ENCODE results near the gene PLCB4. TPM values are rescaled to one million over a fixed set of nuclear protein-coding genes. Genes with fewer than 3 reads are reported as not detected.

Gene PLCB4
- total RNA-seq, 1 donor from 2014 or later = not detected

DNA sequence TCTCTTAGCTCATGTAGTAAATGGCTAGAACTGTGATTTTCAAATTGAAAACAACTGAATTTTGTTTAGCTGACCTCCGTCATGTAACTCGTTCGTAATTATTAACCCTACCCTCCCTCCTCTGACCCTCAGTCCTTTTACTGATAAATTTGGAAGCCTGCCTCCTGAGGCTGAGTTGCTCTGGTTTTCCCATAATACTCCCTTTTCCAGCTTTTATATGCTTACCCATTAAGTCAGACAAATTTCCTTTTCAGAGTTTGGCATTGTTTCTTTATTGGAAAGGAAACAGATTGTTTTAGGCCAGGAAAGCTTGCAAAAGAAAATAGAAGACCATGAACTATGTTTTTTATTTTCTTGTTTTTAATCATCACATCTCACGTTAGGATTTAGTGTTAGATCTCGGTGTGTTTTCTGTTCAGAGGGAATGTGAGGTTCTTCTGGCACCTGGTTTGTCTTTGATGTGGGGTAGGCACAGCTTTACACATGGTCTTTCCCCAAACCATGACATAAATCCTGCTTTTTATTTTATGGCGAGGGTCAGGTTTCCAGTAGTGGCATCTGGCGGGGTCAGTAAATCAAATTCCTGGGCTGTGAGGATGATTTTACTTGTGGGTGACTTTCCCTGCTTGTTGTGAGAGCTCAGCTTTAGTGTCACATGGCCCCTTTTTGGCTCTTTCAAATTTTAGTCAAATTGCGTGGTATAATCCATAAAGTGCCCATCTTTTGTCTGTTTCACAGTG lies 24.5 kb downstream of the PLCB4 start:
- H3K4me1 Mint-ChIP-seq (ENCODE audit: low read depth) = no peaks in the 10 kb centered on the region
- H3K4me3 Mint-ChIP-seq (ENCODE audit: low read depth) = no peak overlapping the region
- intact Hi-C loops (cut with micrococcal nuclease) = no loop called here
- H3K27ac Mint-ChIP-seq = no peak overlapping the region
- no peaks in the 10 kb centered on the region for H3K9me3 Mint-ChIP-seq
- no peaks in the 10 kb centered on the region for H3K36me3 Mint-ChIP-seq (ENCODE audit: low read depth)
- H3K27me3 Mint-ChIP-seq (ENCODE audit: low read depth) = no peaks in the 10 kb centered on the region
- DNase-seq (ENCODE audit: low spot score) = no peak

DNA sequence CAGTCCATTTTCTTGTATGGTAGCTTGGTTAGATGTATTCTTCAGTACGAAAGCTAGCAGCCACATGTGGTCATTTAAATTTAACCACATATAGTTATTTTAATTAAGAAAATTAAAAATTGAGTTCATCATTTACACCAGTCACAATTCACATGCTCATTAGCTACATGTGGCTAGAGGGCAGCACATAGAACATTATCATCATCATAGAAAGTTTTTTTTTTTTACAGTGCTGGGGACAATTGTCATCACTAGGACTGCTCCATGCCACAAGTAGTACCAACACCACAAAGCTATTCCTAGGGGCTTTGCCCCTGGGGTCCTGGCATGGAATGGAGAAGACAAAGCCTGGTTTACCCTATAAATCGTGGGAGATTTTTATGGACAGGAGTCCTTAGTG lies 30.5 kb downstream of the PLCB4 start:
- Mint-ChIP-seq H3K4me3 (ENCODE audit: low read depth) (no peak overlapping the region), H3K9me3 (no peaks in the 10 kb centered on the region), H3K27ac (no peak overlapping the region), H3K4me1 (ENCODE audit: low read depth) (no peaks in the 10 kb centered on the region), H3K36me3 (ENCODE audit: low read depth) (no peaks in the 10 kb centered on the region), H3K27me3 (ENCODE audit: low read depth) (no peaks in the 10 kb centered on the region)
- DNase-seq (ENCODE audit: low spot score) = no peak
- intact Hi-C loops (cut with micrococcal nuclease) = no loop called here

DNA sequence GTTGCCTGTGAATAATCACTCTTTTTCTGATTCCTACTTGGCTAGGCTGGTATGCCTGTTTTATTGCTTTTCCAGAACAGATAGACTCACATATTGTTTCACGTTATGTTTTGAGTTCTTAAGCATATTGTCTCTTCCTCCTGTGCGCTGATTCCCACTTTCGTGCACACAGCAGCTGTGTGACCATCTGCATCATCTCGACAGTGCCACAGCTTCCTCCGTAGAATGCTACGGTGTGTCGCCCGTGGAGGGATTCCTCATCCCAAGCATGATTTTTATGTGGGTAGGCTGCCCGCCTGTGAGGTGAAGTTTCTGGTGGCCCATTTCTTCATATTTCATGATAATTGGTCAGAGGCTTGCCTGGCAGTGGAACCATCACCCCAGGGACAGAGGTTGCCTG lies 31.8 kb downstream of the PLCB4 start:
- no peak for DNase-seq (ENCODE audit: low spot score)
- no peaks in the 10 kb centered on the region for H3K4me1 Mint-ChIP-seq (ENCODE audit: low read depth)
- H3K9me3 Mint-ChIP-seq = no peaks in the 10 kb centered on the region
- no peak overlapping the region for H3K4me3 Mint-ChIP-seq (ENCODE audit: low read depth)
- intact Hi-C loops (cut with micrococcal nuclease) = no loop called here
- H3K36me3 Mint-ChIP-seq (ENCODE audit: low read depth) = no peaks in the 10 kb centered on the region
- no peaks in the 10 kb centered on the region for H3K27me3 Mint-ChIP-seq (ENCODE audit: low read depth)
- H3K27ac Mint-ChIP-seq = no peak overlapping the region

DNA sequence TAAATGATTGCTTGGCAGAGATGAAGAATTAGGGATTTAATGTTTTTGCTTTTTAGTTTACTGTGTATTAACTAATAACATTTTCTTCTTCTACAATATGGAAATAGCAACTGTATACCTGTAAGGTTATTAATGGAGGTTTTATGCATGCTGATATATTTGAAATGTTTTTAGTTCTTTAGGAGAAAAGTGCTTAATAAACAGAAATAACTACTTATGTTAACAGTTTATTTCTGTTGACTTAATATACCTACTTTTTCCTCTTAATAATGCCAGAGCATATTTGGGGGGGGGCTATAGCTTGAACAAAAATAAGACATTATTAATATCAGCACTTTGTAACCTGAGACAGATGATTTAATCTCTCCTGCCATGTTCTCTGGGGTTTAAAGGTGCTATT lies 33.6 kb downstream of the PLCB4 start:
- H3K9me3 Mint-ChIP-seq = no peaks in the 10 kb centered on the region
- no peak overlapping the region for H3K4me3 Mint-ChIP-seq (ENCODE audit: low read depth)
- no peaks in the 10 kb centered on the region for H3K4me1 Mint-ChIP-seq (ENCODE audit: low read depth)
- intact Hi-C loops (cut with micrococcal nuclease) = no loop called here
- no peaks in the 10 kb centered on the region for H3K36me3 Mint-ChIP-seq (ENCODE audit: low read depth)
- H3K27me3 Mint-ChIP-seq (ENCODE audit: low read depth) = no peaks in the 10 kb centered on the region
- no peak overlapping the region for H3K27ac Mint-ChIP-seq
- DNase-seq (ENCODE audit: low spot score) = no peak

DNA sequence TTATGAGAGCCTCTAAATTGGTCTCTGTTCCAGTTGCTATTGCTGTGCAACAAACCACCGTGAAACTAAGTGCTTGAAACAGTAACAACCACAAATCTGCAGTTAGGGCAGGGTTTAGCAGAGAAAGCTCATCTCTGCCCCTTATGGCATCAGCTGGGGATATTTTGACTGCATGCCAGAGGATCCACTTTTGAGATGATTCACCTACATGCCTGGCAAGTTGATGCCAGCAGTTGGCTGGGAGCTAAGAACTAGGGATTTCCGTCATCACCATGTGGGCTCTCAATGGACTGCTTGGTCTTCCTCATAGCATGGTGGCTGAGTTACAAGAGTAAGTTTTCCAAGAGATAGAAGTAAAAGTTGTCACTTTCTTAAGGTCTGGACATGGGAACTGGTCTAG lies 35.1 kb downstream of the PLCB4 start:
- DNase-seq (ENCODE audit: low spot score) = no peak
- intact Hi-C loops (cut with micrococcal nuclease) = no loop called here
- Mint-ChIP-seq H3K4me1 (ENCODE audit: low read depth) (no peaks in the 10 kb centered on the region), H3K9me3 (no peaks in the 10 kb centered on the region), H3K27me3 (ENCODE audit: low read depth) (no peaks in the 10 kb centered on the region), H3K36me3 (ENCODE audit: low read depth) (no peaks in the 10 kb centered on the region), H3K4me3 (ENCODE audit: low read depth) (no peak overlapping the region), H3K27ac (no peak overlapping the region)

DNA sequence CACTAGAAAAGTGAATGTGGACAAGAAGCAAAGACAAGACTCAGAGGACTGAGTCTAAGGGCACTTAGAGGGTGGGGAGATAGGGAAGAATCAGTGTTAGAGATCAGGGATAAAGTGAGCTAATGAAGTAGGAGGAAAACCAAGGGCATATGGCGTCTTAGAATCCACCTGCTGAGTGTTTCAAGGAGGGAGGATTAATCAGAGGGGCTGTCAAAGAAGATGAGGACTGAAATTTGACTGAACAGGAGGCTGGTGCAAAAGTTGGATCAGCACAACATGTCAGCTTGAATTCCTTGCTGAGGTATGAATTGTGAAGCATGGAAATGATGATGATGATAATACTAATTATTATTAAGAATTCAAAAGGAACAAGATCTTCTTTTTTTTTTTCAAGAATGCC lies 39.4 kb downstream of the PLCB4 start:
- no peak for DNase-seq (ENCODE audit: low spot score)
- Mint-ChIP-seq H3K4me1 (ENCODE audit: low read depth) (no peaks in the 10 kb centered on the region), H3K27ac (no peak overlapping the region), H3K4me3 (ENCODE audit: low read depth) (no peak overlapping the region), H3K36me3 (ENCODE audit: low read depth) (no peaks in the 10 kb centered on the region), H3K27me3 (ENCODE audit: low read depth) (no peaks in the 10 kb centered on the region), H3K9me3 (no peaks in the 10 kb centered on the region)
- intact Hi-C loops (cut with micrococcal nuclease) = no loop called here

DNA sequence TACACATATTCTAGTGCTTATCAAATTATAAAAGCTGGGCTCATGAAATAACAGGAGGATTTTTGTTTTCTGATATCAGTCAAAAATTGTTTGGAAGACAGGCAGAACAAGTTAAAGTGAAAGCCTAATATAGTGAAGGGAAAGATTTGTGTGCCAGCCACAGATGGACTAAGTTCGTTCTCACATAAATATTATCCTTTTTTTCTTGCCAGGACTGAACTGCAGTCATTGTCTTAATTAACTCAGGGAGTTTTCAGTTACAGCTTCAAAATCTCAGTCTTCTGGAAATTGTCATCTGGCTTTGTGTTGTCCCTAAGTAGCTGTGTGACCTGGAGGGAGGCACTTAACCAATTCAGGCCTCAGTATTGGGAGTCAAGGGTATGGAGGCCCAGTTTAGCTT lies 40.7 kb downstream of the PLCB4 start:
- no peaks in the 10 kb centered on the region for H3K4me1 Mint-ChIP-seq (ENCODE audit: low read depth)
- H3K4me3 Mint-ChIP-seq (ENCODE audit: low read depth) = no peak overlapping the region
- no peaks in the 10 kb centered on the region for H3K9me3 Mint-ChIP-seq

DNA sequence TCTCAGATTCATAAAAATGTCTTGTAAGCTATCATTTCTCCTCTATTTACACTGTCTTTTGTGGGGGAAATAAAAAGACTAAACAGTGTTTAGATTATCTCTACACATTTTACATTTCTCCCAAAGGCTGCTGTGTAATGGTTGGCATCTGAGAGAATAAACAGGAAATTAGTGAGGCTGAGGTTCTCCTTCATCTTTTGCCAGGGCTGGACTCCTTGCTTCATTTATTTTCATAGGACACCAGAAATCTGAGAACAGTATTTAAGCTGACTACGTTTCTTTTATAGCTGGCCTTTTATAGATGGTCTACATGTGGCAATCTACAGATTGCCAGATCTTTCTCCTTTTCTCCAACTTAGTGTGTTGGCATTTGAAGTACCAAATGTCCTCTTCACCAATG lies 41.5 kb downstream of the PLCB4 start:
- H3K27ac Mint-ChIP-seq = no peak overlapping the region
- intact Hi-C loops (cut with micrococcal nuclease) = no loop called here
- no peak overlapping the region for H3K4me3 Mint-ChIP-seq (ENCODE audit: low read depth)
- no peak for DNase-seq (ENCODE audit: low spot score)
- H3K4me1 Mint-ChIP-seq (ENCODE audit: low read depth) = no peaks in the 10 kb centered on the region
- no peaks in the 10 kb centered on the region for H3K36me3 Mint-ChIP-seq (ENCODE audit: low read depth)
- H3K27me3 Mint-ChIP-seq (ENCODE audit: low read depth) = no peaks in the 10 kb centered on the region
- no peaks in the 10 kb centered on the region for H3K9me3 Mint-ChIP-seq

More for the DNA sequence above, 40.7 kb downstream of the PLCB4 start:
- intact Hi-C loops (cut with micrococcal nuclease) = no loop called here
- no peaks in the 10 kb centered on the region for H3K36me3 Mint-ChIP-seq (ENCODE audit: low read depth)
- H3K27ac Mint-ChIP-seq = no peak overlapping the region
- H3K27me3 Mint-ChIP-seq (ENCODE audit: low read depth) = no peaks in the 10 kb centered on the region
- DNase-seq (ENCODE audit: low spot score) = no peak

DNA sequence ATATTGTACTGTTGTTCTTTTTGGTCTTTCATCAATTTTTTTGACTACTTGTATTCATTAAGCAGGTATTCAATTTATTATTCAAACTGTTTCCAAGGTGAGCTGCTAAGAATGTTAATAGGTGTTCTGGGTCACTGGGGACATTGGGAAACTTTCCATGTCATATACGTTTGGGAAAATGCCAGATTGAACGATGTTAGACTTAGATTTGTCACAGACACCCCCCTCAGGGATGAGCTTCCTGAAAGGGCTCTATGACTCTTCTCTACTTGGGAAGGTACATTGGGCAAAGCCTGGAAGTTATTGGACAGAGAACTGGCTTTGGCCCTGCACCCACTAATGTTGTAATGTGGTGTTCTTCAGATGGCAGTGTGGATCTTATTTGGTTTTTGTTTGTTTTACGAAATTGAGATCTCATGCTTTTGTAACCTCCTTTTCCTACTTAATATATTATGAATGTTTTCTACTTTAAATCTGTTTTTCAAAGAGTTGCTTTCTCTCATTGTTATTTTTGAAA lies 42.1 kb downstream of the PLCB4 start:
- Mint-ChIP-seq H3K9me3 (no peaks in the 10 kb centered on the region), H3K27ac (no peak overlapping the region), H3K4me1 (ENCODE audit: low read depth) (no peaks in the 10 kb centered on the region), H3K36me3 (ENCODE audit: low read depth) (no peaks in the 10 kb centered on the region), H3K4me3 (ENCODE audit: low read depth) (no peak overlapping the region), H3K27me3 (ENCODE audit: low read depth) (no peaks in the 10 kb centered on the region)
- DNase-seq (ENCODE audit: low spot score) = no peak
- intact Hi-C loops (cut with micrococcal nuclease) = no loop called here

DNA sequence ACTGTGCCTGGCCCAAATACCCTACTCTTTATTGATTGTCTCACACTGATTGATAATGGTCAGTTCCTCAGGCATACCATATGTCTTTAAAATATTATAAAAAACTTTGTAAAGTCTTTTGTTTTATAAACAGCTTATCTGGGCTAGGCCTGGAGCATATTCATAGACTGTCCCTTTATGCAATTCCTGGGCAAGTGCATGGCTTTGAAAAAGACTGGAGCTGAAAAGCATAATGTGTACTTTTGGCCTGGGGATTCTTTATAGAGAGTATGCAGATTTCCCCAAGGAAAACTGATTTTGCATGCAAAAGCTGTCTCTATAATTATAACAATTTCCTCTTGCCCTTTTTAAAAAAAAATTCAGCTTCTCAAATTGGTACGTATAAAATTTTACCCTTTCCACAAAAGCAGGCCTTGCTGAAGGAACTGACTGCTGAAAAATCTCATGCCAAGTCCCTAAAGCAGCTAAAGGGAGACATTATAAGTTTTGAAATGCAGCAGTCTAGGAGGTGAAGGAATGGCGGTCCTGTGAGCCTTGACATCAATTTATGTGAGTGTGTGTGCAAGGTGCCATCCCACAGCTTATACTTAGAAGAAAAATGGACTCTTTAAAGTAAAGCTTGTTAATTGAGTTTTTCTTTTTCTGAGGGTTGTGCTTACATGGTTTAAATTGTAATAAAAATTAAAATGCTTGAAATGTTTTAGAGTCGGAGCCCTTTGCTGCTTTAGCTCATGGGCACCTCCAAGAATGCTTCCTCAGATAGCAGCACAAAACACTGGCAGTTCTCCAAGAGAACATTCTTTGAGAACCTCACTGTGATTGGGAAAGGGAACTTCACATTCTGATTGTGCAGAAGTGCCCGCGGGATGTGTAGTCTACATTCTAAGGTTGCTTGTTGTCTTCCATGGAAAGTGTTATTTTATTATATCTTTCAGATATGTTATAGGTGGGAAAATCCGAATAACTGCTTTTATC lies 43.9 kb downstream of the PLCB4 start:
- H3K36me3 Mint-ChIP-seq (ENCODE audit: low read depth) = no peaks in the 10 kb centered on the region
- intact Hi-C loops (cut with micrococcal nuclease) = no loop called here
- no peak overlapping the region for H3K4me3 Mint-ChIP-seq (ENCODE audit: low read depth)
- H3K27me3 Mint-ChIP-seq (ENCODE audit: low read depth) = no peaks in the 10 kb centered on the region
- H3K9me3 Mint-ChIP-seq = no peaks in the 10 kb centered on the region
- no peak overlapping the region for H3K27ac Mint-ChIP-seq
- no peak for DNase-seq (ENCODE audit: low spot score)
- H3K4me1 Mint-ChIP-seq (ENCODE audit: low read depth) = no peaks in the 10 kb centered on the region

DNA sequence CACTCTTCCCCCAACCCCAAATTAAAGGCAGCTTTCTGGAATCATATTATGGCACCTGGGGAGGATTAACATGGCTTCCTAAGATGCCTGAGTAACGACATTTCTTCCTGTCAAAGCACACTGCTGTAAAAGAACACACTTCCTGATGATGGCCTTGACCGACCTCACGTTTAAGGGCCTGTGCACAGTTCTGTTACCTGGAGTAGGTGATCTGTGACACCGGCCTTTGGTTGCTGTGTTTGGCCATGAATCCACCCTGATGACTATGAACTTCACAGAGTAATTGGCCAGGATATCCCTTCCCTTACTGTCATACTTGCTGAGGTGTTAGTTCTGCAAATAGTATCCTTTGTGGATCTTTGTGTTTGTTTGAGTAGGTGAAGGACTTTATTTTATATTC lies 45.8 kb downstream of the PLCB4 start:
- H3K4me1 Mint-ChIP-seq (ENCODE audit: low read depth) = no peaks in the 10 kb centered on the region
- H3K4me3 Mint-ChIP-seq (ENCODE audit: low read depth) = no peak overlapping the region

DNA sequence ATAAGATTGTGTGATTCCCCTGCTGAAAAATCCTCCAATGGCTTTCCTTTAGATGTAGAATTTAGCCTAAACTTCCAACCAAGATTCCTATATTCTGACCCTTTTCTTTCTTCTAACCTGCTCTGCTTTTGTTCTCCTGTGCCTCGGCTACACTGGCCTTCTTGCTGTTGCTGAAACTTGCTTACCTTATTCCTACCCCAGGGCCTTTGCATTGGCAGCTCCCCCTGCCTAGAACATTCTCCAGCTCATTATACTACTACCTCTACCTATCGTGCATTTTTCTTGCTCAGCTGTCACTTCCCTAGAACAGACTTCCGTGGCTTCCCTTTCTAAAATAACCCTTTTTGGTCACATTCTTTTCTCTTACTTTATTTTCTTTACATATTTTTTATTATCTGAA lies 48.7 kb downstream of the PLCB4 start:
- DNase-seq (ENCODE audit: low spot score) = no peak
- Mint-ChIP-seq H3K36me3 (ENCODE audit: low read depth) (no peaks in the 10 kb centered on the region), H3K4me3 (ENCODE audit: low read depth) (no peak overlapping the region), H3K4me1 (ENCODE audit: low read depth) (no peaks in the 10 kb centered on the region), H3K27me3 (ENCODE audit: low read depth) (no peaks in the 10 kb centered on the region), H3K27ac (no peak overlapping the region), H3K9me3 (no peaks in the 10 kb centered on the region)
- intact Hi-C loops (cut with micrococcal nuclease) = no loop called here

More for the DNA sequence above, 45.8 kb downstream of the PLCB4 start:
- no peak for DNase-seq (ENCODE audit: low spot score)
- H3K27ac Mint-ChIP-seq = no peak overlapping the region
- intact Hi-C loops (cut with micrococcal nuclease) = no loop called here
- no peaks in the 10 kb centered on the region for H3K27me3 Mint-ChIP-seq (ENCODE audit: low read depth)
- no peaks in the 10 kb centered on the region for H3K9me3 Mint-ChIP-seq
- no peaks in the 10 kb centered on the region for H3K36me3 Mint-ChIP-seq (ENCODE audit: low read depth)

DNA sequence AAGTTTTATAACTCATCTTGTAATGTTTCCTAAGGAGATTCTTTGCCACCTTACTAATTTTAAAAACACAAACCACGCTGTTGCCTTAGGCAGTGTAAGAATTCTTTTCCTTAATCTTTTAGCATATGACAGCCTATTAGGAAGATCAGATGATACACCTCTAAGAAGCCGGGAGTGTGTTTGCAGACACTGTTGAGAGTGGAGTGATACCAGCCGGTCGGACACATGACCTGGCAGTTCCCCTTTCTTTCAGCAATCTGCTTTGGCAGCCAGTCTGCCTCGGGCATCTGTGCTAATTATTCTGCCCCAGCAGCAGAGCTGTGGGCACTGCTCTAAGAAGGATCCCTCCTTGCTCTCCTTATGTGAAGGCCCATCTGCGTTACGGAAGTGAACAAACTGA lies 50.9 kb downstream of the PLCB4 start:
- no peak for DNase-seq (ENCODE audit: low spot score)
- no peak overlapping the region for H3K27ac Mint-ChIP-seq
- H3K4me3 Mint-ChIP-seq (ENCODE audit: low read depth) = no peak overlapping the region
- H3K4me1 Mint-ChIP-seq (ENCODE audit: low read depth) = no peaks in the 10 kb centered on the region
- H3K9me3 Mint-ChIP-seq = no peaks in the 10 kb centered on the region
- H3K27me3 Mint-ChIP-seq (ENCODE audit: low read depth) = no peaks in the 10 kb centered on the region
- intact Hi-C loops (cut with micrococcal nuclease) = no loop called here
- no peaks in the 10 kb centered on the region for H3K36me3 Mint-ChIP-seq (ENCODE audit: low read depth)

Measured in activated T-helper 2 cell treated with anti-CD3 and anti-CD28 coated beads, Interferon-gamma antibody, Interleukin-2, Interleukin-4, amounts not matched to agents 10 μg/mL and 5 μg/mL and 100 μg/mL, durations not matched to agents 14 hours and 24 hours and 36 hours (primary cell).